ENCODE results near the gene MROH9. TPM values are rescaled to one million over a fixed set of nuclear protein-coding genes. Genes with fewer than 3 reads are reported as not detected.

Gene MROH9
- polyA plus RNA-seq, 1 of the 3 experiments (the other 2 are of a cell fraction): 0.26 TPM

DNA sequence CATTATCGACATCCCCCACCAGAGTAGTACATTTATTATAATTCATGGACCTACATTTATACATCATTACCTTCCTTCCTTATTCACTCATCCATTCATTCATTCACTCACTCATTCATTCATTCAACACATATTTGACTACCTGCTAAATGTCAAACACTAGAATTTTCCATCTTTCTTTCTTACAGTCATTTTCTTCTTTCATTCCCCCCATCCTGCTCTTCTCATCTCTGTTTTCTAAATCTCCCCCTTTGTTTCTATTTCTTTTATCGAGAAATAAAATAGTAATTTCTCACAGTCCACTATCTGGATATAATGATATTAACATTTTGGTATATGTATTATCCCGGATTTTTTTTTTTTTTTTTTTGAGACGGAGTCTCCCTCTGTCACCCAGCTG is 127.6 kb downstream of the MROH9 start (continued):
- TF ChIP-seq MXI1 (IDR thresholded peaks at IDR 0.05; ENCODE audit: low read depth, low read length) (no peak), NFIC (IDR thresholded peaks at IDR 0.05; ENCODE audit: borderline replicate concordance) (no peak), YY1 (IDR thresholded peaks at IDR 0.05; ENCODE audit: low read depth) (no peak), NRF1 (IDR thresholded peaks at IDR 0.05; ENCODE audit: low read depth, low read length) (no peak)
- TF ChIP-seq, protein P1, sequence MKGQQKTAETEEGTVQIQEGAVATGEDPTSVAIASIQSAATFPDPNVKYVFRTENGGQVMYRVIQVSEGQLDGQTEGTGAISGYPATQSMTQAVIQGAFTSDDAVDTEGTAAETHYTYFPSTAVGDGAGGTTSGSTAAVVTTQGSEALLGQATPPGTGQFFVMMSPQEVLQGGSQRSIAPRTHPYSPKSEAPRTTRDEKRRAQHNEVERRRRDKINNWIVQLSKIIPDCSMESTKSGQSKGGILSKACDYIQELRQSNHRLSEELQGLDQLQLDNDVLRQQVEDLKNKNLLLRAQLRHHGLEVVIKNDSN (IDR thresholded peaks at IDR 0.05; ENCODE audit: borderline replicate concordance, low read depth): no peak

DNA sequence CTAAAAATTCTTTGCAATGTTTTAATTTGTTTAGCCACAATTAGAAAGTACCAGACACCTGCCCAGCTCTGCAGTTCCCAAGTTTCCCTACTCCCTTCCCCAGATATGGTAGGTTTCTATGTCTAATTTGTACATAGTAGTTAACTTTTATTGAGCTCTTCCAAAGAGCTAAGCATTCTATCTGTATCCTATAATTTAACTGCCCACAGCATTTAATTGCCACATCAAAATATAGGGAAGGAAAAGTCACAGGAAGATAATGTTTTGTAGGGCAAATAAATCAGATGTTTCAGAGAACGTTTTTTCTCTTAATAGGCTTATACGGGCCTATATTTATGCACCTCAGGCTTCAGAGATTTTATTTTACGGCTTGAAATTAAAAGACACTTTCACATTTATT is 139.7 kb downstream of the MROH9 start:
- Histone ChIP-seq H3K9me2 (0 out of 2 replicates have a peak, but pooled peaks cover 3% of the 10 kb centered on the region), H3K79me2 (ENCODE audit: insufficient read depth) (no peaks in the 10 kb centered on the region), H3K4me1 (ENCODE audit: control insufficient read depth in 1 of 2, insufficient read depth in 2 of 2, low read depth in 1 of 2, low read length in 1 of 2) (no peaks in the 10 kb centered on the region), H3K9ac (no peak overlapping the region), H3K27me3 (ENCODE audit: insufficient read depth) (peaks cover 14% of the 10 kb centered on the region; the same call in 1 of the 2 replicates), H3K4me3 (ENCODE audit: low read depth in 2 of 2, low read length in 1 of 2) (no peak overlapping the region), H2AFZ (ENCODE audit: low read depth) (no peak overlapping the region), H3K4me2 (no peak overlapping the region), H3F3A (replicated peaks; ENCODE audit: insufficient read depth) (no peaks in the 10 kb centered on the region), H3K9me3 (no peaks in the 10 kb centered on the region), H3K36me3 (replicated peaks in 1 of 2; ENCODE audit: control insufficient read depth in 1 of 2, insufficient read depth in 2 of 2, low read length in 1 of 2) (no peaks in the 10 kb centered on the region), H4K20me1 (ENCODE audit: insufficient read depth) (no peaks in the 10 kb centered on the region), H3K27ac (ENCODE audit: low read depth in 2 of 2, low read length in 1 of 2) (no peak overlapping the region)
- DNase-seq: no peak
- ChIA-PET POLR2A (no interaction called here), CTCF (no interaction called here)
- 5% methylated on average over 3 of the region's 3 CpGs for WGBS (ENCODE audit: low lambda C conversion rate)
- TF ChIP-seq POLR2AphosphoS5 (IDR thresholded peaks at IDR 0.05; ENCODE audit: low read depth, low read length) (no peak), GABPA (IDR thresholded peaks at IDR 0.05; ENCODE audit: low read depth) (no peak), MEF2A (IDR thresholded peaks at IDR 0.05; ENCODE audit: borderline replicate concordance, low read depth) (no peak), EZH2phosphoT487 (IDR thresholded peaks at IDR 0.05; ENCODE audit: borderline replicate concordance, low read depth) (no peak), RAD21 (IDR thresholded peaks at IDR 0.05; ENCODE audit: low read length) (no peak), EP300 (IDR thresholded peaks at IDR 0.05; ENCODE audit: borderline replicate concordance in 1 of 2, low read depth in 1 of 2, low read length in 1 of 2) (no peak), FOSL2 (IDR thresholded peaks at IDR 0.05; ENCODE audit: borderline replicate concordance, low read depth) (no peak), FOXJ3 (CRISPR knock-in tag; IDR thresholded peaks at IDR 0.05) (no peak), SMC3 (IDR thresholded peaks at IDR 0.05; ENCODE audit: low read depth, low read length) (no peak), YY1 (IDR thresholded peaks at IDR 0.05; ENCODE audit: low read depth) (no peak), SIN3A (IDR thresholded peaks at IDR 0.05; ENCODE audit: borderline replicate concordance, low read depth, low read length) (no peak), JUND (IDR thresholded peaks at IDR 0.05) (no peak), RXRA (IDR thresholded peaks at IDR 0.05; ENCODE audit: borderline replicate concordance, low read depth) (no peak)
- TF ChIP-seq, protein P2, sequence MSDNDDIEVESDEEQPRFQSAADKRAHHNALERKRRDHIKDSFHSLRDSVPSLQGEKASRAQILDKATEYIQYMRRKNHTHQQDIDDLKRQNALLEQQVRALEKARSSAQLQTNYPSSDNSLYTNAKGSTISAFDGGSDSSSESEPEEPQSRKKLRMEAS (IDR thresholded peaks at IDR 0.05; ENCODE audit: low read depth): no peak

DNA sequence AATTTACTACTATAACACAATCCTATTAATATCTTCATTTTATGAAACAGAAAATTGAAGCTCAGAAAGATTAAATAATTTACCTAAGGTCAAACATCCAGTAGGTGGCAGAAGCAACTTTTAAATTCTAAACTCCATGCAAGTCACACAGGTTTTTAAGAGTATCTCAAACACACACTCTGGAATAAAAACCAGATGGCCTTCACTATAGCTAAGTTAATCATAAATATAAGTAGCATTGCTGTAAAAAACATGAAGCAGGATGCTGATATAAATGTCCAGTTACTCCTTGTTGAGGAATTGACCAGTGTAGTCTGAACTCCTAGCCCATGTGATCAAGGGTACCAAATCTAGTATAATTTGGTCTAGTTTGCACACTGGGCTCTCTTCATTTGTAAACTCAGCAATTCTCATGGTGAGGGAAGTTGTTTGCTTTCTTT is 146.0 kb downstream of the MROH9 start:
- TF ChIP-seq SMC3 (IDR thresholded peaks at IDR 0.05; ENCODE audit: low read depth, low read length): 0 out of 2 replicates have a peak, but pooled peaks have one; percentile 30
- no peak for TF ChIP-seq MXI1 (IDR thresholded peaks at IDR 0.05; ENCODE audit: low read depth, low read length)
- TF ChIP-seq, protein P3, sequence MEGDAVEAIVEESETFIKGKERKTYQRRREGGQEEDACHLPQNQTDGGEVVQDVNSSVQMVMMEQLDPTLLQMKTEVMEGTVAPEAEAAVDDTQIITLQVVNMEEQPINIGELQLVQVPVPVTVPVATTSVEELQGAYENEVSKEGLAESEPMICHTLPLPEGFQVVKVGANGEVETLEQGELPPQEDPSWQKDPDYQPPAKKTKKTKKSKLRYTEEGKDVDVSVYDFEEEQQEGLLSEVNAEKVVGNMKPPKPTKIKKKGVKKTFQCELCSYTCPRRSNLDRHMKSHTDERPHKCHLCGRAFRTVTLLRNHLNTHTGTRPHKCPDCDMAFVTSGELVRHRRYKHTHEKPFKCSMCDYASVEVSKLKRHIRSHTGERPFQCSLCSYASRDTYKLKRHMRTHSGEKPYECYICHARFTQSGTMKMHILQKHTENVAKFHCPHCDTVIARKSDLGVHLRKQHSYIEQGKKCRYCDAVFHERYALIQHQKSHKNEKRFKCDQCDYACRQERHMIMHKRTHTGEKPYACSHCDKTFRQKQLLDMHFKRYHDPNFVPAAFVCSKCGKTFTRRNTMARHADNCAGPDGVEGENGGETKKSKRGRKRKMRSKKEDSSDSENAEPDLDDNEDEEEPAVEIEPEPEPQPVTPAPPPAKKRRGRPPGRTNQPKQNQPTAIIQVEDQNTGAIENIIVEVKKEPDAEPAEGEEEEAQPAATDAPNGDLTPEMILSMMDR (IDR thresholded peaks at IDR 0.05): peak; percentile 60
- TF ChIP-seq, protein P1 (IDR thresholded peaks at IDR 0.05; ENCODE audit: borderline replicate concordance, low read depth): no peak
- TF ChIP-seq TCF12 (IDR thresholded peaks at IDR 0.05): peak; percentile 14; the same call in 1 of the 2 replicates
- TF ChIP-seq YY1 (IDR thresholded peaks at IDR 0.05; ENCODE audit: low read depth): no peak
- TF ChIP-seq, protein P4, sequence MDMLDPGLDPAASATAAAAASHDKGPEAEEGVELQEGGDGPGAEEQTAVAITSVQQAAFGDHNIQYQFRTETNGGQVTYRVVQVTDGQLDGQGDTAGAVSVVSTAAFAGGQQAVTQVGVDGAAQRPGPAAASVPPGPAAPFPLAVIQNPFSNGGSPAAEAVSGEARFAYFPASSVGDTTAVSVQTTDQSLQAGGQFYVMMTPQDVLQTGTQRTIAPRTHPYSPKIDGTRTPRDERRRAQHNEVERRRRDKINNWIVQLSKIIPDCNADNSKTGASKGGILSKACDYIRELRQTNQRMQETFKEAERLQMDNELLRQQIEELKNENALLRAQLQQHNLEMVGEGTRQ (IDR thresholded peaks at IDR 0.05; ENCODE audit: borderline replicate concordance, low read depth, low read length): no peak
- TF ChIP-seq RAD21 (IDR thresholded peaks at IDR 0.05; ENCODE audit: low read length): peak; percentile 46
- TF ChIP-seq, protein P2 (IDR thresholded peaks at IDR 0.05; ENCODE audit: low read depth): no peak
- Histone ChIP-seq H3F3A (replicated peaks; ENCODE audit: insufficient read depth) (no peaks in the 10 kb centered on the region), H3K27ac (ENCODE audit: low read depth in 2 of 2, low read length in 1 of 2) (no peak overlapping the region), H3K36me3 (replicated peaks in 1 of 2; ENCODE audit: control insufficient read depth in 1 of 2, insufficient read depth in 2 of 2, low read length in 1 of 2) (no peaks in the 10 kb centered on the region), H3K9me3 (no peaks in the 10 kb centered on the region), H3K27me3 (ENCODE audit: insufficient read depth) (no peaks in the 10 kb centered on the region), H3K9ac (no peak overlapping the region), H3K79me2 (ENCODE audit: insufficient read depth) (no peaks in the 10 kb centered on the region), H2AFZ (ENCODE audit: low read depth) (no peak overlapping the region), H3K4me3 (ENCODE audit: low read depth in 2 of 2, low read length in 1 of 2) (no peak overlapping the region), H3K4me2 (no peak overlapping the region), H3K9me2 (no peaks in the 10 kb centered on the region), H4K20me1 (ENCODE audit: insufficient read depth) (no peaks in the 10 kb centered on the region), H3K4me1 (ENCODE audit: control insufficient read depth in 1 of 2, insufficient read depth in 2 of 2, low read depth in 1 of 2, low read length in 1 of 2) (no peaks in the 10 kb centered on the region)
- ChIA-PET POLR2A (no interaction called here), CTCF (interaction anchor here (0.8 to 1.5 kb wide), 5 partner anchors 28 to 1258 kb away, joined by 3 to 11 read pairs (median 3); partner anchors contain the start of gene FMO4)
- DNase-seq: peak; percentile 1

Measured in SK-N-SH (cell line).